NCI-H748 (cell line): Measurements from ENCODE around the gene TMC4.
"Not testable (repeated sequence)": the region's sequence is repeated elsewhere in the genome, so short reads cannot be mapped to it uniquely, and the experiment has no call there.

Experiments used
- DNase-seq: peaks from one replicate; lab custom pipeline; 2025; ENCODE audit not compliant: unreplicated experiment; lab: John Stamatoyannopoulos, UW

The TMC4 gene

GRCh38 chr19:54172471-54173358 is at the start of gene TMC4:
TSS of gene TMC4 (minus strand) at chr19:54173160. CDS start at chr19:54173117, 43 bp downstream.
- peak; percentile 96 for DNase-seq

- DNase-seq: not testable (repeated sequence)
Observed at GRCh38 chr19:54221947-54222346, 49.0 kb upstream of the TMC4 start.

GRCh38 chr19:54219702-54220101 is 46.7 kb upstream of the TMC4 start:
- DNase-seq: not testable (repeated sequence)

- no peak for DNase-seq
Observed at GRCh38 chr19:54218960-54219661, 46.2 kb upstream of the TMC4 start.

GRCh38 chr19:54218259-54218658 is 45.3 kb upstream of the TMC4 start:
- no peak for DNase-seq

- DNase-seq: not testable (repeated sequence)
Observed at GRCh38 chr19:54217517-54218247, 44.7 kb upstream of the TMC4 start.

GRCh38 chr19:54216869-54217268 is 43.9 kb upstream of the TMC4 start:
- no peak for DNase-seq

GRCh38 chr19:54214734-54215133 is 41.8 kb upstream of the TMC4 start:
- DNase-seq: not testable (repeated sequence)

- DNase-seq: not testable (repeated sequence)
Observed at GRCh38 chr19:54214217-54214616, 41.3 kb upstream of the TMC4 start.

GRCh38 chr19:54211235-54211634 is 38.3 kb upstream of the TMC4 start:
- DNase-seq: no peak

GRCh38 chr19:54209811-54210494 is 37.0 kb upstream of the TMC4 start:
- peak; percentile 85 for DNase-seq

- DNase-seq: no peak
Observed at GRCh38 chr19:54209058-54209810, 36.3 kb upstream of the TMC4 start.

GRCh38 chr19:54208784-54209057 is 35.8 kb upstream of the TMC4 start:
- no peak for DNase-seq

- DNase-seq: no peak
Observed at GRCh38 chr19:54207983-54208783, 35.2 kb upstream of the TMC4 start.

GRCh38 chr19:54207676-54207982 is 34.7 kb upstream of the TMC4 start:
- DNase-seq: no peak

GRCh38 chr19:54207193-54207592 is 34.2 kb upstream of the TMC4 start:
- DNase-seq: not testable (repeated sequence)

- DNase-seq: no peak
Observed at GRCh38 chr19:54206831-54207177, 33.8 kb upstream of the TMC4 start.

GRCh38 chr19:54206030-54206830 is 33.3 kb upstream of the TMC4 start:
- no peak for DNase-seq
